Neural cell (in vitro differentiated cells): Measurements from ENCODE around the gene RIN3.

Source experiments
- CTCF ChIP-seq: fragments of 450-650 bp; IDR thresholded peaks from 2 replicates; pipeline ENCODE4 v1.5.1; 2014; ENCODE audit warnings: antibody characterized with exemption, mild to moderate bottlenecking, moderate library complexity; ENCODE audit not compliant: poor library complexity, severe bottlenecking
- EP300 ChIP-seq: fragments of 450-650 bp; conservative IDR thresholded peaks from 2 replicates; pipeline ENCODE4 v1.6.1; 2014; ENCODE audit warnings: antibody characterized with exemption, mild to moderate bottlenecking, moderate library complexity; ENCODE audit not compliant: poor library complexity, severe bottlenecking
- EZH2 ChIP-seq: fragments of 200-600, 300-800 bp; shearing (Covaris generic), sonication (generic); IDR thresholded peaks from 2 replicates; pipeline ENCODE4 v1.6.1; 2014; ENCODE audit warnings: antibody characterized with exemption, low read length, borderline replicate concordance, mild to moderate bottlenecking; ENCODE audit not compliant: insufficient read depth, poor library complexity, severe bottlenecking
- MXI1 ChIP-seq: fragments of 450-650 bp; conservative IDR thresholded peaks from 2 replicates; pipeline ENCODE4 v1.6.1; 2014; ENCODE audit warnings: antibody characterized with exemption, mild to moderate bottlenecking; ENCODE audit not compliant: poor library complexity, severe bottlenecking
- POLR2AphosphoS5 ChIP-seq: IDR thresholded peaks from 2 replicates; pipeline ENCODE4 v1.6.1; 2012
- RAD21 ChIP-seq: fragments of 450-650 bp; conservative IDR thresholded peaks from 2 replicates; pipeline ENCODE4 v1.6.1; 2014; ENCODE audit warnings: antibody characterized with exemption, mild to moderate bottlenecking, moderate library complexity
- REST ChIP-seq: IDR thresholded peaks from 2 replicates; pipeline ENCODE4 v1.6.1; 2012; ENCODE audit warnings: borderline replicate concordance
- SMC3 ChIP-seq: fragments of 450-650 bp; conservative IDR thresholded peaks from 2 replicates; pipeline ENCODE4 v1.6.1; 2014; ENCODE audit warnings: antibody characterized with exemption, mild to moderate bottlenecking, moderate library complexity; ENCODE audit not compliant: poor library complexity

GRCh38 chr14:92503756-92504491 lies 9.7 kb upstream of the RIN3 start:
- TF ChIP-seq CTCF (no peak), REST (no peak), POLR2AphosphoS5 (no peak), EZH2 (no peak), EP300 (no peak), SMC3 (no peak), RAD21 (no peak), MXI1 (no peak)
